Caco-2 (cell line): ENCODE data around the gene LTBP2. TPM values are rescaled to one million over a fixed set of nuclear protein-coding genes. Genes with fewer than 3 reads are reported as not detected.

Experiments
- BruUV-seq: library from RNA; stranded (reverse); fragments of 400-500 nt; replicated peaks from 2 replicates; lab custom pipeline; 2021; lab: Mats Ljungman, UMichigan
- CTCF ChIA-PET: fragments of 300-600 bp; sonication (Branson Sonifier 250); formaldehyde crosslinking; loops from one replicate; lab custom pipeline; 2022; ENCODE audit warnings: antibody characterized with exemption; lab: Charles Lee
- POLR2A ChIA-PET: fragments of 300-600 bp; sonication (Branson Sonifier 250); formaldehyde crosslinking; loops from one replicate; lab custom pipeline; 2022; ENCODE audit warnings: antibody characterized with exemption; lab: Charles Lee
- DNase-seq, 2 experiments: peaks; one replicate each; pipeline versions ENCODE4 v3.0.0 to v3.0.0-alpha.2; 2020 to 2022
- H3K27me3 ChIP-seq: replicated peaks from 2 replicates; pipeline ENCODE4 v1.6.0; 2011; ENCODE audit warnings: low read length; ENCODE audit not compliant: control insufficient read depth, insufficient read depth
- H3K36me3 ChIP-seq: 2 replicates; pipeline ENCODE4 v1.5.1; 2011; ENCODE audit warnings: low read length; ENCODE audit not compliant: control insufficient read depth, insufficient read depth
- H3K4me1 ChIP-seq: fragments of 250-450 bp; sonication (Bioruptor Pico); 2 replicates; pipeline ENCODE4 v1.5.1; 2020; ENCODE audit warnings: mild to moderate bottlenecking
- H3K4me3 ChIP-seq: 2 replicates; pipeline ENCODE4 v1.5.1; 2011; ENCODE audit warnings: low read depth, mild to moderate bottlenecking, control low read depth, low read length
- H3K9me3 ChIP-seq: fragments of 250-450 bp; sonication (Bioruptor Pico); 2 replicates; pipeline ENCODE4 v1.5.1; 2020; ENCODE audit warnings: mild to moderate bottlenecking, moderate library complexity
- H3K27ac Mint-ChIP-seq: one replicate; pipeline ENCODE4 v1.8.0; 2022; ENCODE audit warnings: mixed read lengths; ENCODE audit not compliant: unreplicated experiment
- H3K27me3 Mint-ChIP-seq: one replicate; pipeline ENCODE4 v1.8.0; 2022; ENCODE audit warnings: mixed read lengths; ENCODE audit not compliant: insufficient read depth, unreplicated experiment
- H3K36me3 Mint-ChIP-seq: one replicate; pipeline ENCODE4 v1.8.0; 2022; ENCODE audit warnings: mild to moderate bottlenecking, mixed read lengths; ENCODE audit not compliant: insufficient read depth, unreplicated experiment
- H3K4me1 Mint-ChIP-seq: one replicate; pipeline ENCODE4 v1.8.0; 2022; ENCODE audit warnings: low read depth, mixed read lengths; ENCODE audit not compliant: unreplicated experiment
- H3K4me3 Mint-ChIP-seq: one replicate; pipeline ENCODE4 v1.8.0; 2022; ENCODE audit warnings: mild to moderate bottlenecking, moderate library complexity, mixed read lengths; ENCODE audit not compliant: unreplicated experiment
- H3K9me3 Mint-ChIP-seq: one replicate; pipeline ENCODE4 v1.8.0; 2022; ENCODE audit warnings: mixed read lengths; ENCODE audit not compliant: unreplicated experiment
- intact Hi-C: fragments of 100-400 bp; cut with micrococcal nuclease; formaldehyde crosslinking; loops from one replicate; pipeline ENCODE4 v1.10.0; 2022; ENCODE audit not compliant: unreplicated experiment
- total RNA-seq: library from RNA; stranded (reverse); gene quantifications from 2 replicates; pipeline ENCODE4 v1.2.3, GENCODE V29; 2022
- TF ChIP-seq, protein P1 (sequence below), 2 experiments: fragments of 200-600 bp in 1 of 2; IDR thresholded peaks; 1 replicate in 1 of 2; 2 replicates in 1 of 2; pipeline versions ENCODE4 v1.5.1 to v1.8.0; 2011 to 2022; ENCODE audit warnings: antibody characterized with exemption in 1 of 2, control low read depth in 1 of 2, inconsistent platforms in 1 of 2, low read depth in 1 of 2, low read length in 1 of 2, mild to moderate bottlenecking in 1 of 2, moderate library complexity in 1 of 2; ENCODE audit not compliant: insufficient read depth in 1 of 2, severe bottlenecking in 1 of 2, unreplicated experiment in 1 of 2

The LTBP2 gene
- total RNA-seq, 1 experiment from 2014 or later: 0.86 TPM

DNA sequence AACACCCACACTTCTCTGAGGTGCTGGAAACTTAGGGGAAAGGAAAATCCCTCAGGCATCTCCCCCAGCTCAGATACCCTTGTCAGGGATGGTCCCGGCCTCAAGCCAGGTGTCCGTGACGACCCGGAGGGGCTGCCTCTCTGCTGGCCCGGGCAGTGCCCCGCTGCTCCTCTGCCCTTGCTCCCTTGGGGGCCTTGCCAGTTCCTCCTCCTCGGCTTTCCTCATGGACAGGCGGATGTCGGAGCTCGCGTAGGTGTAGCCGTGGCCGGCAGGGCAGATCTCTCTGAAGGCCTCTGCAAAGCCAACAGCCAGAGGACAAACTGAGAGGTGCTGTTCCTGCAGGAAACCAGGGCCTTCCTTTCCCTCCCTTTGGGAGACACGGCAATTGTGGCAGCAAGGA is 83.6 kb downstream of the LTBP2 start:
- no peak overlapping the region for H3K4me3 Mint-ChIP-seq
- Histone ChIP-seq H3K36me3 (no peaks in the 10 kb centered on the region), H3K27me3 (no peaks in the 10 kb centered on the region; the same call in 1 of the 2 replicates), H3K9me3 (no peaks in the 10 kb centered on the region), H3K4me1 (no peaks in the 10 kb centered on the region), H3K4me3 (no peak overlapping the region)
- no peak overlapping the region for H3K27ac Mint-ChIP-seq
- BruUV-seq: no TSS peak
- no peaks in the 10 kb centered on the region for H3K9me3 Mint-ChIP-seq
- intact Hi-C loops: no loop called here
- no peaks in the 10 kb centered on the region for H3K27me3 Mint-ChIP-seq
- no peaks in the 10 kb centered on the region for H3K4me1 Mint-ChIP-seq
- ChIA-PET CTCF (interaction anchor here (1.8 kb wide), 1 partner anchor 26 kb away, joined by 6 read pairs; no protein-coding TSS in a partner anchor), POLR2A (no interaction called here)
- no peaks in the 10 kb centered on the region for H3K36me3 Mint-ChIP-seq
- TF ChIP-seq, protein P1, sequence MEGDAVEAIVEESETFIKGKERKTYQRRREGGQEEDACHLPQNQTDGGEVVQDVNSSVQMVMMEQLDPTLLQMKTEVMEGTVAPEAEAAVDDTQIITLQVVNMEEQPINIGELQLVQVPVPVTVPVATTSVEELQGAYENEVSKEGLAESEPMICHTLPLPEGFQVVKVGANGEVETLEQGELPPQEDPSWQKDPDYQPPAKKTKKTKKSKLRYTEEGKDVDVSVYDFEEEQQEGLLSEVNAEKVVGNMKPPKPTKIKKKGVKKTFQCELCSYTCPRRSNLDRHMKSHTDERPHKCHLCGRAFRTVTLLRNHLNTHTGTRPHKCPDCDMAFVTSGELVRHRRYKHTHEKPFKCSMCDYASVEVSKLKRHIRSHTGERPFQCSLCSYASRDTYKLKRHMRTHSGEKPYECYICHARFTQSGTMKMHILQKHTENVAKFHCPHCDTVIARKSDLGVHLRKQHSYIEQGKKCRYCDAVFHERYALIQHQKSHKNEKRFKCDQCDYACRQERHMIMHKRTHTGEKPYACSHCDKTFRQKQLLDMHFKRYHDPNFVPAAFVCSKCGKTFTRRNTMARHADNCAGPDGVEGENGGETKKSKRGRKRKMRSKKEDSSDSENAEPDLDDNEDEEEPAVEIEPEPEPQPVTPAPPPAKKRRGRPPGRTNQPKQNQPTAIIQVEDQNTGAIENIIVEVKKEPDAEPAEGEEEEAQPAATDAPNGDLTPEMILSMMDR (IDR thresholded peaks at IDR 0.05; ENCODE audit: insufficient read depth in 1 of 2, low read depth in 1 of 2, low read length in 1 of 2, severe bottlenecking in 1 of 2, unreplicated experiment in 1 of 2): no peak
- no peak for DNase-seq

- ChIA-PET CTCF (interaction anchor here (1.5 to 1.8 kb wide), 2 partner anchors 19 to 25 kb away, joined by 3 to 6 read pairs; no protein-coding TSS in a partner anchor), POLR2A (no interaction called here)
- Mint-ChIP-seq H3K4me3 (no peak overlapping the region), H3K9me3 (no peaks in the 10 kb centered on the region), H3K36me3 (no peaks in the 10 kb centered on the region), H3K4me1 (no peaks in the 10 kb centered on the region), H3K27me3 (peaks cover 4% of the 10 kb centered on the region), H3K27ac (no peak overlapping the region)
- H3K4me3 ChIP-seq: no peak overlapping the region
- no peaks in the 10 kb centered on the region; the same call in 1 of the 2 replicates for H3K27me3 ChIP-seq
- H3K4me1 ChIP-seq: no peaks in the 10 kb centered on the region
- H3K36me3 ChIP-seq: no peaks in the 10 kb centered on the region
- intact Hi-C loops: no loop called here
- no TSS peak for BruUV-seq
- DNase-seq: no peak
- H3K9me3 ChIP-seq: no peaks in the 10 kb centered on the region
- TF ChIP-seq, protein P1 (IDR thresholded peaks at IDR 0.05; ENCODE audit: insufficient read depth in 1 of 2, low read depth in 1 of 2, low read length in 1 of 2, severe bottlenecking in 1 of 2, unreplicated experiment in 1 of 2): no peak
These were observed 84.2 kb downstream of the LTBP2 start for GRCh38 chr14:74527736-74528280.

DNA sequence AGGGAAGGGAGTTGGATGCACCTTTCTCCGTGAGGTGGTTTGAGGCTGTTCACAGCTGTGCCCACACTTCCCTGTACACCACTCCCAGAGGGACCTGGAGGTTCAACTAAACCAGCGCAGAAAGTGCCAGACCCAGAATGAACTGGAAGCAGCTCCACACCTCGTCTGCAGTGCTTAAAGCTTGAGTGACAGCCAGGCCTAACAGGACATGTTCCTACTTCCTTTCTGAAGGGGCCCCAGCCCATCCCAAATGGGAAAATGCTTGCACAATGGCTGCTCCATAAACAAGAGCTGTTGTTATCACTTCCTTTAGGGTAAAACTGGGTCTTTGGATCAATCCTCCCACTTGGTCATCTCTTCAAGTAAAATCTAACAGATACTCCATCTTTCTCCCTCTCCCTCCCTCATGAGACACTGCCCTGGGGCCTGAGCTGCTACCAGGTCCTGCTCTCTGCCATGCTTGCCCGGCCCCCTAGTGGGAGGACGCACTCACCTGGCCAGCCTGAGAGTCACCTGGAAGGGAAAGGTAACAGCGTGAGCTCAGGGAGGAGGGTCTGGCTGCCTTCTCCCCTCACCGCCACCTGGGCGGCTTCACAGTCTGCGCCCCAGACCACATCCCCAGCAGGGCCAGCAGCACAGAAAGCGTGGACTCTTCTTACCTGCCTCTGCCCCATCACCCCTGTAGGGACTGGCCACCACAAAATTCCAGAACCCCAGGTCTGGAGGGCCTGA is 85.0 kb downstream of the LTBP2 start:
- Histone ChIP-seq H3K9me3 (no peaks in the 10 kb centered on the region), H3K27me3 (no peaks in the 10 kb centered on the region; the same call in 1 of the 2 replicates), H3K4me1 (no peaks in the 10 kb centered on the region), H3K4me3 (no peak overlapping the region), H3K36me3 (no peaks in the 10 kb centered on the region)
- Mint-ChIP-seq H3K9me3 (no peaks in the 10 kb centered on the region), H3K27ac (no peak overlapping the region), H3K27me3 (peaks cover 4% of the 10 kb centered on the region), H3K4me1 (no peaks in the 10 kb centered on the region), H3K4me3 (no peak overlapping the region), H3K36me3 (no peaks in the 10 kb centered on the region)
- TF ChIP-seq, protein P1 (IDR thresholded peaks at IDR 0.05; ENCODE audit: insufficient read depth in 1 of 2, low read depth in 1 of 2, low read length in 1 of 2, severe bottlenecking in 1 of 2, unreplicated experiment in 1 of 2): peak in 1 of 2 experiments; percentile 34
- ChIA-PET CTCF (interaction anchor here (1.5 to 1.8 kb wide), 2 partner anchors 18 to 25 kb away, joined by 3 to 6 read pairs; no protein-coding TSS in a partner anchor), POLR2A (no interaction called here)
- intact Hi-C loops: no loop called here
- DNase-seq: peak in 1 of 2 experiments; percentile 52
- no TSS peak for BruUV-seq
